Activated CD4-positive, CD25-positive, alpha-beta regulatory T cell (primary cell): ENCODE measurements around the gene RNF227.
"Not testable (repeated sequence)": the region's sequence is repeated elsewhere in the genome, so short reads cannot be mapped to it uniquely, and the experiment has no call there.

Source experiments
- DNase-seq, 4 experiments: peaks; one replicate each; lab custom pipeline; 2025; lab: John Stamatoyannopoulos, UW

Gene RNF227

GRCh38 chr17:7864384-7864783 is 51.7 kb downstream of the RNF227 start:
- DNase-seq: not testable (repeated sequence)
